ENCODE results near the gene SARNP. TPM values are rescaled to one million over a fixed set of nuclear protein-coding genes. Genes with fewer than 3 reads are reported as not detected.
"Not testable (repeated sequence)": the region's sequence is repeated elsewhere in the genome, so short reads cannot be mapped to it uniquely, and the experiment has no call there.

The SARNP gene, protein sequence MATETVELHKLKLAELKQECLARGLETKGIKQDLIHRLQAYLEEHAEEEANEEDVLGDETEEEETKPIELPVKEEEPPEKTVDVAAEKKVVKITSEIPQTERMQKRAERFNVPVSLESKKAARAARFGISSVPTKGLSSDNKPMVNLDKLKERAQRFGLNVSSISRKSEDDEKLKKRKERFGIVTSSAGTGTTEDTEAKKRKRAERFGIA
- polyA plus RNA-seq (ENCODE audit: insufficient read length in 3 of 3): 100 to 1,000 TPM; 131 to 167 (median 158) TPM

DNA sequence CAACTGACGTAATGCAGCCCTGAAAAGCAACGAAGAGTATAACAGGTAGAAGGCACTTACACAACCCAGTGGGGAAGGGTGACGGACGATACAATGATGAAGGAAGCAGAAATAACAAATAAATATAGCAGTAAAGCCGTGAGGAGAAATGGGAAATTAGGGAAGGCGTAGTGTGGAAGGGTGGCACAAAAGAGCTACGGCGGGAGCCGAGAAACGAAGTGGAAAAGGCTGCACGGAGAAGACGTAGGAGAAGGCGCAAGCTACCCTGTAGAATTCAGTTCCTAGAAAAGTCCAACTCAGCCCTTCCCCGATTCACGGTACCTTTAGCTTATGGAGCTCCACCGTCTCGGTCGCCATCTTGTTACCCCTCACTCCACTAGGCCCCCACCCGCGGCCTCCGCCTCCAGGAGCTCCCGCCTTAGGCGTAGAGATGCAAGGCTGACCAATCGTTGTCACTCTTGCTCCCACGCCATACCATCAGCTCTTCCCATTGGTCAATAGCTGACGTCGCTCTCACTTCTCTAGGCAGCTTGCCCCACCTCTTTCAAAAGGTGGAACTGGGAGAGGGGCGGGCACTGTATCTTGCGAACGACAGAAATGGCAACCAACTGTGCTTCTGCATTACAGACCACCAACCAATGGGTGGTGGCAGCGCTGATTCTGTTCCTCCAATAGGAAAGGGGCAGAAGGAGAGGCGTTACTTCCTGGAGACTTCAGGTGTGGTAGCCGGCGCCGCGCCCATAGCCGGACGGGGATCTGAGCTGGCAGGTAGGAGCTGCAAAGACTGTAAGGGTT lies at the start of gene SARNP, which contains the start of gene ORMDL2:
Gene SARNP (minus strand): TSS at position 380 of the 795 bp plus-strand sequence. CDS start 23 bp downstream, at position 357.
Gene ORMDL2 (plus strand): TSS at position 697 of the 795 bp plus-strand sequence. CDS start 959 bp downstream, outside the sequence.
- DNase-seq (ENCODE audit: low read depth in 3 of 3, low spot score in 2 of 3): peak; percentile 98 to 100 (median 100)

DNA sequence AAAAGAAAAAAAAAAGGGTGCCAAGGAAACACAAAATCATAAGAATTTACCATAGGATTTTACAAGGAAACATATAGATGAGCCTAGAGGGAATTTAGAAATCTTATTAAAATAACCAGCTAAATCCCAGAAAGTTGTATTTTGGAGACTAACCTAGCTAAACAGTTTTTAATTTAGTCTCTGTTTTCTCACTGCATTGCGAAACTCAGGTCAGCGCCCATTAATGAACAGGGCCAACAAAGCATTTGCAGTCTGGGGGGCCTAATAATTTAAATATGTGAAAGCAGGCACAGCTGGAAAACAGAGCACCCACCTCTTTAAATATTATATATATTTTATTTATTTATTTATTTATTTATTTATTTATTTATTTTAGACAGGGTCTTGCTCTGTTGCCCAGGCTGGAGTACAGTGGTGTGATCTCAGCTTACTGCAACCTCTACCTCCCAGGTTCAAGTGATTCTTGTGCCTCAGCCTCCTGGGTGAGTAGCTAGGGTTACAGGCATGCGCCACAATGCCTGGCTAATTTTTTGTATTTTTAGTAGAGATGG lies 49.0 kb upstream of the SARNP start:
- not testable (repeated sequence) for DNase-seq (ENCODE audit: low read depth in 3 of 3, low spot score in 2 of 3)

DNA sequence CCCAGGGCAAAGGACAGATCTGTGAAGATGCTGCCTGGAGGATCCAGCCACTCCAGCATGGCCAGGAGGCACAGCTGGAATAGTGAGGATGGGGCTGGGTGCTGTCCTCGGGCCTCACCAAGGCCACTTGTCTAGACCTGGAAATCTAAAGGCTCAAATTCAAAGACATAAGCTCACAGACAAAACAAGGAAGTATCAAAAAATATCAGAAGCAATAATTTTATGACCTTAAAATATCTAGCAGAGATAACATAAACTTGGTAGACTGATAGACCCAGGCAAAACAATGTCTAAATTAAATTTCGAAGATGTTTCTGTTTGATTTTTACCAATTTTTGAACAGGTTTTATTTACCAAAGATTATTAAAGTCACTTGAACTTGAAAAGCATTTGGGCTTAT lies 47.8 kb upstream of the SARNP start:
- DNase-seq (ENCODE audit: low read depth in 3 of 3, low spot score in 2 of 3): no peak

DNA sequence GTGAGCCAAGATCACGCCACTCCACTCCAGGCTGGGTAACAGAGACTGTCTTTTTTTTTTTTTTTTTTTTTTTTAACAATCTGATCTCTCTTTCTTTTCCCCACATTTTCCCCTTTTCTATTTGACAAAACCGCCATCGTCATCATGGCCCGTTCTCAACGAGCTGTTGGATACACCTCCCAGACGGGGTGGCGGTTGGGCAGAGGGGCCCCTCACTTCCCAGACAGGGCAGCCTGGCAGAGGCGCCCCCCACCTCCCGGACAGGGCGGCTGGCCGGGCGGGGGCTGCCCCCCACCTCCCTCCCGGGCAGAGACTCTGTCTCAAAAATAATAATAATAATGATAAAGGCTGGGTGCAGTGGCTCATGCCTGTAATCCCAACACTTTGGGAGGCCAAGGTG lies 45.4 kb upstream of the SARNP start:
- not testable (repeated sequence) for DNase-seq (ENCODE audit: low read depth in 3 of 3, low spot score in 2 of 3)

DNA sequence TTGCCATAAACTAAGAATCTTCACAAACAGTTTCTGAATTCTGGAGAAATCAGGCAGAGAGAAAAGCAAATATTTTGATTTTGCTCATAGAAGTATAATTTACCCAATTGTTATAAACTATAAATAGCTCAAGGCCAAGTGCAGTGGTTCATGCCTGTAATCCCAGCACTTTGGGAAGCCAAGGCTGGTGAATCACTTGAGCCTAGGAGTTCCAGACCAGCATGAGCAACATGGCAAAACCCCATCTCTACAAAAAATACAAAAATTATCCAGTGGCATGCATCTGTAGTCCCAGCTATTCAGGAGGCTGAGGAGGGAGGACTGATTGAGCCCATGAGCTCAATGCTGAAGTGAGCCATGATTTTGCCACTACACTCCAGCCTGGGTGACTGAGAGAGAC lies 44.8 kb upstream of the SARNP start:
- no peak for DNase-seq (ENCODE audit: low read depth in 3 of 3, low spot score in 2 of 3)

DNA sequence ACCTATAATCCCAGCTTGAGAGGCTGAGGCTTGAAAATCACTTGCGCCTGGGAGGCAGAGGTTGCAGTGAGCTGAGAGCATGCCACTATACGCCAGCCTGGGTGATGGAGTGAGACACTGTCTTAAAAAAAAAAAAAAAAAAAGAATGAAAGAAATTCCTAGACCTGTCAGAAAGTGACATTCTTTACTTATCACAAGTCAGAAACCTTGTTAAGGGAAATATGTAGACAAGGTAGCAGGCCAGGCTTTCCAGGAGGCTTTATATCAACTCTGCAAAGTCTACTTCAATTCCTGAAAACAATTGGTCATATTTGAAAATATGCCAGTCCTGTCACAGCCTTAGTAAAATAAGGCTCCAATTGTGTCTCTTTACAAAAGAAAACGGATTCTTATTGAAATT lies 44.3 kb upstream of the SARNP start:
- DNase-seq (ENCODE audit: low read depth in 3 of 3, low spot score in 2 of 3): no peak

DNA sequence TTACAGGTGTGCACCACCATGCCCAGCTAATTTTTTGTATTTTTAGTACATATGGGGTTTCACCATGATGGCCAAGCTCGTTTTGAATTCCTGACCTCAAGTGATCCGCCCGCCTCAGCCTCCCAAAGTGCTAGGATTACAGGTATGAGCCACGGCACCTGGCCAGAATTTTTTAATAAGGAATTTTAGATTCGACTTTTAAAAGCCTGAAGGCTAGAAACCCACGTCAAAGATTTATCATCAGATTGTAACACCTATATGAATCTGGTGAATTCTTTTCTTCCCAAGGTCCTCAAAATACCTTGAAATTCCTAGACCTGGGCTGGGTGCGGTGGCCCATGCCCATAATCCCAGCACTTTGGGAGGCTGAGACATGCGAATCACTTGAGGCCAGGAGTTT lies 43.9 kb upstream of the SARNP start:
- no peak for DNase-seq (ENCODE audit: low read depth in 3 of 3, low spot score in 2 of 3)

DNA sequence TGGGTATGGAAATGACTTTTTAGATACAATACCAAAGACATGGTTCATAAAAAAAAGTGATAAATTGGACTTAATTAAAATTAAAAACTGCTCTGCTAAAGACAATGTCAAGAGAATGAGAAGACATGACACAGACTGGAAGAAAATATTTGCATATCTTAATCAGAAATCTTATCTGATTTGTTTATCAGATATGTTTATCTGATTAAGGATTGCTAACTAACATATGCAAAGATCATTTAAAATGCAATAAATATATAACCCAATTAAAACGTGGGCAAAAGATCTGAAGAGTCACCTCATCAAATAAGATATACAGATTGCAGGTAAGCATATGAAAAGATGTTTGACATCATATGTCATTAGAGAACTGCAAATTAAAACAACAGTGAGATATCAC lies 35.2 kb upstream of the SARNP start:
- DNase-seq (ENCODE audit: low read depth in 3 of 3, low spot score in 2 of 3): no peak

DNA sequence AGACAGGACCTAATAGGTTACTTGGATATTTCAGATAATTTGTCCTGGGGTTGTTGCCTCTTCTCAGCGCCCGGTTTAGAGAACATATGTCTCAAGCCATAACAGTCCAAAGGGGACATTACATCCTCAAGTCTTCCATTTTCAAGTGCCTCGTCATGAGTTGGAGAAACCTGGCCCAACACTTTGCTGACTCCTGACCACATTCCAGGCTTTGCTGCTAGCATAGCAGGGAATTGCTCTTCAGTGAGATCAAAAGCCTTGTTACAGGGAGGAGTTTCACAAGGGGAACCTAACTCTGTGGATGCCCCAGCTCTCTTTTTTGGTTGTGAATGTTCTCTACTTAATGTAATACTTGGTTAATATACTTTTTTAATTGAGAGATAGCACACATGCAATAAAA lies 33.4 kb upstream of the SARNP start:
- no peak for DNase-seq (ENCODE audit: low read depth in 3 of 3, low spot score in 2 of 3)

DNA sequence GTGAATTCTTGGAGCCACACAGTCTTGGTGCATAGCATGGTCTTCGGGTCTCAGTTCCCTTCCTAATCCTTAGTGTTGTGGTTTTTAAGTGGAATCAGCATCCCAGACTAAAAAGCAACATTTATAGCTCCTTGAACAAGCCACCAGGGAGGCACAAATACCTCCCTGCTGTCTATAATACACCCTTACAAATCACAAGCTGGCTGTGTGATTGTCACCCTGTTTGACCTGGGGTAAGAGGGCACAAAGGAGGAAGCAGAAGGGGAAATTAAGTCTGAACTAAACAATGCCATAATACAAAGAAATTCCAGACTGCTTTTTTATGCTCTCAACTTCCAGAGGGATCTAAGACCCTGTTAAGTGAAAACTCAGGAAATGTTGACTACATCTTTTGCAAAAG lies 32.9 kb upstream of the SARNP start:
- DNase-seq (ENCODE audit: low read depth in 3 of 3, low spot score in 2 of 3): no peak

DNA sequence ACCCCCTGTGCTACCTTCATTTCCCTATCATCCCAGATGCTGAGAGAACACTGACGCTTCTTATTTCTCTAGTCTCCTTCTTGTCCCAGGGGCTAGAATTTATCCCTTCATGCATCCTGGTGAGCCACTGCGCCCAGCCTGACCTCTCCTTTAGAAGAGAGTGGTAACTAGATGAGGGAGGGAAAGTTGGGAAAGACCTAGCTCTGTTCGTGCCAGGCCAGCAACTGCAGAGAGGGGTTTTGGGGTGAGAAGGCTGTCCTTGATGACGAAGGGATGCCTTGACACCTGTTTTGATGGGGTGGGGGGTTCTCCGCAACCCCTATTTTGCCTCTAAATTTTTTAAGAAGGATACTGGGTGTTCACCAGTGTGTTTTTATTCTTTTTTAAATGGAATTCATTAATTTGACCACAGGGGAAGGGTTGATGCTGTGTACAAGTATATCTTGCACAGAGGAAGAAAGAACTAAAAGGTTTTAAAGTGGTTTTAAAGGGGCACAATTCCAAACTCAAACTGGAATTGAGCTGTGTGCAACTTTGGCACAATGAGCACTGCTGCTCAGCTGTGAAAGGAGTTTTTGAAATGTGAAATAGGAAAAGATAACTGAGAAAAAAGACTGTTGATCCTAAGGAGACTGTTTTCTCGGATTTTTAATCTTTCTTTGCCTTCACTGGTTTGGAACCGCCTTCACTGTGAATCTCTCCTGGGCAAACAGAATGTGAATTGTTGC lies 32.3 kb upstream of the SARNP start:
- no peak for DNase-seq (ENCODE audit: low read depth in 3 of 3, low spot score in 2 of 3)

DNA sequence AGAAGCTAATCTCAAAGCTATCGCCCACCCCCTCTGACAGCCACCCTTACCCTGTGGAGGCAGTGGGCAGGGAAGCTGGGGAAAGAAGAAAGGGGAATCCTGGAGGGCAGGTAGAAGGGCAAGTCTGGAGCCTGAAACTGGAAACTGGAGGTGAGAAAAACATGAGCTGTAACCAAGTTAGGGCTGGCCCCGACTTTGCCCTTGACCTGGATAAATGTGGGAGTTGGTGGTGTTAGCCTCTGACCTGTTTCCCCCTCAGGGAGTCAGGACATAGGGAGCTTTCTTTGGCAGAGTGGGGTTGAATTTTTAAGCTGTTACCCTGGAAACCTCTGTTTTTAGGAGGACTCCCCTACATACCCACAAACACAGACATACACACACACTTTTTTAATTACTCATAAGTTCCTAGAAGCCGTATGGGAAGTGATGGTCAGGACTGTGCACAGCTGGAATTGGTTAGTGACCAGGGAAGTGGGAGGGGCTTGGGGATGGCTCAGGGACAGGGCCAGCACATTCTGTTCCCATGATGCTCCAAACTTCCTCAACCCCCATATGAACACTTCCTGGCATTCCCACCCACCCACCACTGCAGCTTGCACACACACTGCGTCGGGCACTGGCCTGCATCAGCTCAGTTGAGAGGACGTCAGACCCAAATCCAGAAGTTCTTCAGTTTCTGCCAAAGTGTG lies 30.2 kb upstream of the SARNP start:
- peak in 2 of 3 donors; percentile 51 to 67 for DNase-seq (ENCODE audit: low read depth in 3 of 3, low spot score in 2 of 3)

DNA sequence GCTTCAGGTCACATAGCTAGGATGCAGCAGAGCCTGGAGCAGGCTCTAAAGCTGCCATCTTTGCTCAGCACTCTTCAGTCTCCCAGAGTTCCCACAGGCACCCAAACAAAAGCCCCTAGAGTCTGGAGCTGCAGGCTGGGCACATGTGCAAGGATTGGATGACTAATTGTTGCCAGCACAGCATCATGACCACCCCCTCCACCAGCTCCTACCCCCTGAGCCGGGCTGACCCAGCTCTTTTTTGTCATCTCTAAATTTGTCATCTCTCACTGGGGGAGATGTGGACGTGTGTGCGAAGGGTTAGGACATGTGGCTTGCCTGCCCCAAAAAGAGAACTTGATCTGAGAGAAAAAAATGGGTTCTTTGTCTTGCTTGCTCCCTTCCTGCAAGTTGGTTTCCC lies 29.5 kb upstream of the SARNP start:
- no peak for DNase-seq (ENCODE audit: low read depth in 3 of 3, low spot score in 2 of 3)

DNA sequence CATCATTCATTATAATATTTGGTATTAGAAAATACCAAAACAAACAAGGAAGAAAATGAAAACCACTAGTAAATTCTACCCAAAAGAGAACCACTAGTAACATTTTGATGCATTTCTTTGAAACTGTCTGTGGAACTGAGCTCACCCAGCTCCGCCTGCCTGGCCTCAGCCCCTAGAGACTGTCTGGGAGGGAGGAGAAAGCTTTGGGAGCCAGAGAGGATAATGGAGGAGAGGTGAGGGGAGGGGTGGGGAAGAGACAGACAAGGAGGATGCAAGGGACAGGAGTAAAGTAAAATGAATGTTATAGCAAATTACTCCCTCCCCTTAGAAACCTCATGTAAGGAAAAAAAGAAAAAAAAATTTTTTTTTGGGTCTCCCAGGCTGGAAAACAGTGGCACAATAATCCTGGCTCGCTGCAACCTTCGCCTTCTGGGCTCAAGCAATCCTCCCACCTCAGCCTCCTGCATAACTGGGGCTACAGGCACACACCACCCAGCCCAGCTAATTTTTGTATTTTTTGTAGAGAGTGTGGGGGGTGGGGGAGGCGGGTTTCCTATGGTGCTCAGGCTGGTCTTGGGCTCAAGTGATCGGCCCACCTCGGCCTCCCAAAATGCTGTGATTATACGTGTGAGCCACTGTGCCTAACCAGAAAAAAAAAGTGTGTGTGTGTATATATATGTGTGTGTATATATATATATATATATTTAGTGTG lies 28.4 kb upstream of the SARNP start:
- DNase-seq (ENCODE audit: low read depth in 3 of 3, low spot score in 2 of 3): no peak

DNA sequence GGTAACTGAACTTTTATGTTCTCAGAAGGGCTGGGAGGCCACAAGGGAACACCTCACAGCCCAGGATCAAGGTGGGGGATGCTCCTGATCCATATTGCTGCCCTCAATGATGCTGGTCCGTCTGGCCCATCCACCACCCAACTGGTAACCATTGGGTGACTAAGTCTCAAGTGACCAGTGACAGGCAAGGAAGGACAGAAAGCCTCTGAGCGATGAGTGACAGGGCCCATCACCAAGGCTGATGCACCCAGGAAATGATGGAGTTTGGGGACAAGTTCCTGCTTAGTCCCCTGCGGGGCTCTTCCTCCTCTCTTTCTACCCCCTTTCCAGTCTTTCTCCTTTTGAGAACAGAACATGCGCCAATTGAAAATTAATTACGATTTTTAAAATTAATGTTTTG lies 27.8 kb upstream of the SARNP start:
- no peak for DNase-seq (ENCODE audit: low read depth in 3 of 3, low spot score in 2 of 3)

DNA sequence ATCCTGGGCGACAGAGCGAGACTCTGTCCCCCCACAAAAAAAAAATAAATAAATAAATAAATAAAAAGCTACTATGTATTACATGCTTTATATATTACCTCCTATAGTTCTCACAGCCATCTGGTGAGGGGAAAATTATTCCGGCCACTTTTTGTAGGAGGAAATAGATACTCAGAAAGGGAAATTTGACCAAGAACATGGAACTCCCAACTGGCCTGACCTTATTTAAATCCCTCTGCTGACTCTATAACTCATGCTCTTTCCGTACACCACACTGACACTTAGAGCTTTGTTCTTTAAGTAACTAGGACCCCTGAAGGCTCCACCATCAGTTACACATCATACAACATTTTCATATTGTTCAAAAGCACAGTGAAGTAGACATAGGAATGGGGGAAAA lies 27.4 kb upstream of the SARNP start:
- DNase-seq (ENCODE audit: low read depth in 3 of 3, low spot score in 2 of 3): no peak

DNA sequence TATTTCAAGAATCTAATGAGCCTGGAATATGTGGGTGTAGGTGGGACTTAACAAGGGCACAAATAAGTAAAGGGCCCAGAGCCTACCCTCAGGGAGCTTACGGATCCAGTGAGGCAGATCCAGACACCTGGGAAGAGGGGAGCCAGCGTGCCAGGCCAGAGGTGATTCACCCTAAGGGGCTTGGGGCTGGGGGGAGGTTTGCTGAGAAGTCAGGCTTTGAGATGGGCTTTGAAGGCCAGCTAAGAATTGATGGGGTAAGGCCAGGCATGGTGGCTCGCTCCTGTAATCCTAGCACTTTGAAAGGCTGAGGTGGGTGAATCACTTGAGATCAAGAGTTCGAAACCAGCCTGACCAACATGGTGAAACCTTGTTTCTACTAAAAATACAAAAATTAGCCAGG lies 25.9 kb upstream of the SARNP start:
- no peak for DNase-seq (ENCODE audit: low read depth in 3 of 3, low spot score in 2 of 3)

DNA sequence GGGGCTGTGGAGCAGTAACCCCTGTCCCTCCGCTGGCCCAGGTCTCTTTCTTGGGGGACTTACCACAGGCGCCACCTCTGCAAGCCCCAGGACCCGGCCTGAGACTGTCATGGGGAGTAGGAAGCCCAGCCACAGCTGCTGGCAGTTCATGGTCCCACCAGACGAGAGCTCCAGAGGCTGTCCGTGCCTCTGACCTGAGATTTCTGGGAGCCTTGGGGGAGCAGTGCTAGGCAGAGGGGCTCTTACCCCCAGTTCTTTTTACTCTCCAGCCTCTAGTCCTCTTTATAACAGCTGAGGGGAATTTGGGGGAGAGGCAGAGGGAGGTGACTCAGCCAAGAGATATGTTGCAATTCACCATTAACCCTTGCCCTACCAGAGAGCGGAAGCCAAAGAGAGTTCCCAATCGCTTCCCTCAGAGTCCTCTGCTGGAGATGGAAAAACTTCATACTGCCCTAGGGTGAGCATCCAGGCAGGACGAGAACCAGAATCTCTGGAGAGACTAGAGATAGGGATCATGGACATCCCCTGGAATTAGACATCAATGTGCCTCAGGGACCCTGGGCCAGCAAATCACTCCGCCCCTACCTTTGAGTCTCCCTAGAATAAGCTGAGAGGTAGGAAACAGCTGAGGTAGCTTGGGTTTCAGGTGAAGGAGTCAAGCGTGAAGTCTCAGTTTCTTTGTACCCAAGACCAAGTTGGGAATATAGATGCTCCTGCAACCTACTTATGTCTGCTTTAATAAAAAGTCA lies 25.3 kb upstream of the SARNP start, which contains the start of gene MMP19:
Gene MMP19 (minus strand): TSS at position 256 of the 749 bp plus-strand sequence. CDS start 106 bp downstream, at position 150.
- DNase-seq (ENCODE audit: low read depth in 3 of 3, low spot score in 2 of 3): no peak
